Astrocyte (in vitro differentiated cells and primary cell): ENCODE data around the gene PAQR6. TPM values are rescaled to one million over a fixed set of nuclear protein-coding genes. Genes with fewer than 3 reads are reported as not detected.

Experiments used
- DNase-seq: peaks from one replicate; pipeline ENCODE4 v3.0.0-alpha.2; 2010; ENCODE audit warnings: low read depth
- FAIRE-seq: peaks from 2 replicates; lab custom pipeline; 2011; peaks lifted over from hg19 to GRCh38; lab: Jason Lieb, UNC
- H2AFZ ChIP-seq: 2 replicates; pipeline ENCODE4 v1.6.0; 2012; ENCODE audit warnings: low read depth, low read length, inconsistent platforms
- H3K27ac ChIP-seq: 2 replicates; pipeline ENCODE4 v1.5.1; 2011; ENCODE audit warnings: low read depth, low read length, inconsistent platforms
- H3K27me3 ChIP-seq: 2 replicates; pipeline ENCODE4 v1.6.0; 2011; ENCODE audit warnings: low read length, inconsistent platforms; ENCODE audit not compliant: insufficient read depth
- H3K36me3 ChIP-seq: 2 replicates; pipeline ENCODE4 v1.5.1; 2011; ENCODE audit warnings: low read length, inconsistent platforms; ENCODE audit not compliant: insufficient read depth
- H3K4me1 ChIP-seq: 2 replicates; pipeline ENCODE4 v1.5.1; 2011; ENCODE audit warnings: low read length, inconsistent platforms; ENCODE audit not compliant: insufficient read depth
- H3K4me2 ChIP-seq: 2 replicates; pipeline ENCODE4 v1.6.0; 2012; ENCODE audit warnings: low read length, inconsistent platforms
- H3K4me3 ChIP-seq: 2 replicates; pipeline ENCODE4 v1.5.1; 2011; ENCODE audit warnings: low read depth, mild to moderate bottlenecking, low read length, inconsistent platforms; ENCODE audit not compliant: insufficient read depth
- H3K79me2 ChIP-seq: 2 replicates; pipeline ENCODE4 v1.6.0; 2012; ENCODE audit warnings: mild to moderate bottlenecking, low read length, inconsistent platforms; ENCODE audit not compliant: insufficient read depth
- H3K9ac ChIP-seq: 2 replicates; pipeline ENCODE4 v1.6.0; 2012; ENCODE audit warnings: mild to moderate bottlenecking, low read length, inconsistent platforms
- H3K9me3 ChIP-seq: 2 replicates; pipeline ENCODE4 v1.5.1; 2012; ENCODE audit warnings: low read depth, mild to moderate bottlenecking, low read length, inconsistent platforms; ENCODE audit not compliant: insufficient read depth
- H4K20me1 ChIP-seq: 2 replicates; pipeline ENCODE4 v1.6.0; 2012; ENCODE audit warnings: low read length, inconsistent platforms; ENCODE audit not compliant: insufficient read depth
- H3K27ac Mint-ChIP-seq: one replicate; pipeline ENCODE4 v1.8.0; 2021; ENCODE audit warnings: mild to moderate bottlenecking, mixed read lengths; ENCODE audit not compliant: unreplicated experiment
- H3K27me3 Mint-ChIP-seq: one replicate; pipeline ENCODE4 v1.8.0; 2021; ENCODE audit warnings: low read depth, mixed read lengths; ENCODE audit not compliant: unreplicated experiment
- H3K36me3 Mint-ChIP-seq: one replicate; pipeline ENCODE4 v1.8.0; 2021; ENCODE audit warnings: low read depth, mixed read lengths; ENCODE audit not compliant: unreplicated experiment
- H3K4me1 Mint-ChIP-seq: one replicate; pipeline ENCODE4 v1.8.0; 2021; ENCODE audit warnings: low read depth, mixed read lengths; ENCODE audit not compliant: unreplicated experiment
- H3K4me3 Mint-ChIP-seq: one replicate; pipeline ENCODE4 v1.8.0; 2021; ENCODE audit warnings: mild to moderate bottlenecking, moderate library complexity, mixed read lengths; ENCODE audit not compliant: unreplicated experiment
- H3K9me3 Mint-ChIP-seq: one replicate; pipeline ENCODE4 v1.8.0; 2021; ENCODE audit warnings: mild to moderate bottlenecking, mixed read lengths; ENCODE audit not compliant: unreplicated experiment
- CTCF ChIP-seq: IDR thresholded peaks from 2 replicates; pipeline ENCODE4 v1.5.1; 2011; ENCODE audit warnings: low read depth, mild to moderate bottlenecking, inconsistent platforms, low read length, moderate library complexity; ENCODE audit not compliant: insufficient read depth
- EZH2 ChIP-seq: IDR thresholded peaks from 2 replicates; pipeline ENCODE4 v1.6.1; 2012; ENCODE audit warnings: mild to moderate bottlenecking, low read length, inconsistent platforms; ENCODE audit not compliant: insufficient read depth
- total RNA-seq: library from RNA; stranded (reverse); gene quantifications from 2 replicates; pipeline ENCODE4 v1.2.1, GENCODE V29; 2021

Gene PAQR6
- total RNA-seq, 1 donor from 2014 or later: 7.2 TPM

GRCh38 chr1:156196445-156196844, 51.4 kb downstream of the PAQR6 start:
- no peak for DNase-seq
- Histone ChIP-seq H3K4me3 (no peak overlapping the region), H3K9me3 (no peaks in the 10 kb centered on the region), H3K9ac (no peak overlapping the region), H3K36me3 (peaks cover 13% of the 10 kb centered on the region), H3K4me1 (peaks cover 10% of the 10 kb centered on the region), H2AFZ (no peak overlapping the region), H4K20me1 (peaks cover 69% of the 10 kb centered on the region), H3K27me3 (no peaks in the 10 kb centered on the region), H3K27ac (no peak overlapping the region), H3K4me2 (no peak overlapping the region), H3K79me2 (peaks cover 62% of the 10 kb centered on the region)
- Mint-ChIP-seq H3K4me3 (no peak overlapping the region), H3K36me3 (peaks cover 22% of the 10 kb centered on the region), H3K27me3 (no peaks in the 10 kb centered on the region), H3K4me1 (peaks cover 10% of the 10 kb centered on the region), H3K9me3 (no peaks in the 10 kb centered on the region), H3K27ac (no peak overlapping the region)
- no peak for FAIRE-seq
- TF ChIP-seq EZH2 (no peak), CTCF (no peak)

- no peak for FAIRE-seq
- peaks cover 10% of the 10 kb centered on the region for H3K4me1 ChIP-seq
- peak overlapping the region; percentile 98 for H3K4me3 Mint-ChIP-seq
- no peak overlapping the region for H2AFZ ChIP-seq
- no peaks in the 10 kb centered on the region for H3K9me3 ChIP-seq
- H3K27me3 ChIP-seq: no peaks in the 10 kb centered on the region
- H3K4me1 Mint-ChIP-seq: peaks cover 10% of the 10 kb centered on the region
- no peak overlapping the region for H3K27ac ChIP-seq
- peaks cover 9% of the 10 kb centered on the region for H3K36me3 ChIP-seq
- H3K27ac Mint-ChIP-seq: no peak overlapping the region
- H3K79me2 ChIP-seq: peaks cover 62% of the 10 kb centered on the region
- H3K9me3 Mint-ChIP-seq: no peaks in the 10 kb centered on the region
- H3K36me3 Mint-ChIP-seq: peaks cover 22% of the 10 kb centered on the region
- H3K4me3 ChIP-seq: no peak overlapping the region
- H4K20me1 ChIP-seq: peaks cover 63% of the 10 kb centered on the region
- DNase-seq: no peak
- H3K4me2 ChIP-seq: no peak overlapping the region
- TF ChIP-seq CTCF (no peak), EZH2 (no peak)
- H3K9ac ChIP-seq: no peak overlapping the region
- H3K27me3 Mint-ChIP-seq: no peaks in the 10 kb centered on the region
These were observed 52.0 kb downstream of the PAQR6 start for GRCh38 chr1:156195853-156196252.

GRCh38 chr1:156194300-156194652, 53.6 kb downstream of the PAQR6 start:
- peak overlapping the region; percentile 95 for H3K27ac Mint-ChIP-seq
- FAIRE-seq: no peak
- H2AFZ ChIP-seq: peak overlapping the region; percentile 80
- H3K79me2 ChIP-seq: peaks cover 51% of the 10 kb centered on the region
- H3K9me3 ChIP-seq: no peaks in the 10 kb centered on the region
- H3K4me1 Mint-ChIP-seq: peaks cover 10% of the 10 kb centered on the region
- peak overlapping the region; percentile 94 for H3K4me2 ChIP-seq
- H3K4me1 ChIP-seq: peaks cover 10% of the 10 kb centered on the region
- H4K20me1 ChIP-seq: peaks cover 48% of the 10 kb centered on the region
- no peak for TF ChIP-seq EZH2
- TF ChIP-seq CTCF: no peak
- H3K27me3 Mint-ChIP-seq: no peaks in the 10 kb centered on the region
- peaks cover 15% of the 10 kb centered on the region for H3K36me3 Mint-ChIP-seq
- DNase-seq: no peak
- H3K4me3 ChIP-seq: peak overlapping the region; percentile 95
- H3K9me3 Mint-ChIP-seq: no peaks in the 10 kb centered on the region
- H3K27ac ChIP-seq: peak overlapping the region; percentile 71
- peak overlapping the region; percentile 91 for H3K9ac ChIP-seq
- H3K36me3 ChIP-seq: no peaks in the 10 kb centered on the region
- H3K4me3 Mint-ChIP-seq: peak overlapping the region; percentile 98
- H3K27me3 ChIP-seq: no peaks in the 10 kb centered on the region
